H1 (cell line): ENCODE data around the gene DGKH. TPM values are rescaled to one million over a fixed set of nuclear protein-coding genes. Genes with fewer than 3 reads are reported as not detected.

Source experiments
- CTCF ChIA-PET: fragments of 300-600 bp; sonication (Branson Sonifier 250); formaldehyde crosslinking; loops from one replicate; lab custom pipeline; 2021; ENCODE audit not compliant: partially characterized antibody; lab: Charles Lee
- POLR2A ChIA-PET: fragments of 300-600 bp; sonication (Branson Sonifier 250); formaldehyde crosslinking; loops from one replicate; lab custom pipeline; 2021; ENCODE audit warnings: inconsistent platforms; ENCODE audit not compliant: partially characterized antibody; lab: Charles Lee
- DNase-seq, 2 experiments: peaks; one replicate each; pipeline versions ENCODE4 v3.0.0 to v3.0.0-alpha.2; 2010 to 2022; ENCODE audit warnings: low spot score in 2 of 2, low read depth in 1 of 2, mixed read lengths in 1 of 2
- FAIRE-seq: peaks from 2 replicates; lab custom pipeline; 2011; peaks lifted over from hg19 to GRCh38; lab: Jason Lieb, UNC
- H2AFZ ChIP-seq: 2 replicates; pipeline ENCODE4 v1.8.1; 2012; ENCODE audit warnings: low read length, inconsistent platforms
- H2AK5ac ChIP-seq: 2 replicates; pipeline ENCODE4 v1.6.1; 2013; ENCODE audit warnings: low read depth, low read length
- H2BK120ac ChIP-seq: replicated peaks from 2 replicates; pipeline ENCODE3; 2013; ENCODE audit warnings: low read depth, low read length, inconsistent platforms
- H2BK12ac ChIP-seq: 2 replicates; pipeline ENCODE4 v1.6.1; 2013; ENCODE audit warnings: low read depth, low read length
- H2BK15ac ChIP-seq: 2 replicates; pipeline ENCODE4 v1.6.1; 2013; ENCODE audit warnings: low read length
- H2BK20ac ChIP-seq: 2 replicates; pipeline ENCODE4 v1.6.1; 2013; ENCODE audit warnings: low read length
- H2BK5ac ChIP-seq: 2 replicates; pipeline ENCODE4 v1.6.1; 2013; ENCODE audit warnings: low read depth, low read length
- H3K14ac ChIP-seq: 2 replicates; pipeline ENCODE4 v1.6.1; 2013; ENCODE audit warnings: inconsistent platforms; ENCODE audit not compliant: insufficient read length
- H3K18ac ChIP-seq: 2 replicates; pipeline ENCODE4 v1.6.1; 2013; ENCODE audit warnings: low read length; ENCODE audit errors: extremely low read depth
- H3K23ac ChIP-seq: 2 replicates; pipeline ENCODE4 v1.6.1; 2013; ENCODE audit warnings: inconsistent platforms; ENCODE audit not compliant: insufficient read length
- H3K23me2 ChIP-seq: 2 replicates; pipeline ENCODE4 v1.6.1; 2013; ENCODE audit warnings: low read depth, low read length
- H3K27ac ChIP-seq: 2 replicates; pipeline ENCODE4 v1.6.1; 2011; ENCODE audit warnings: low read depth, low read length, inconsistent platforms
- H3K27me3 ChIP-seq, 4 experiments: replicated peaks in 1 of 4; 1 replicate in 1 of 4; 2 replicates in 3 of 4; pipeline versions ENCODE4 v1.6.1 to v1.8.1; 2011 to 2013; ENCODE audit warnings: low read length in 3 of 4, mild to moderate bottlenecking in 3 of 4, inconsistent platforms in 2 of 4, mixed read lengths in 2 of 4, moderate library complexity in 1 of 4; ENCODE audit not compliant: control insufficient read depth in 3 of 4, insufficient read depth in 3 of 4; ENCODE audit errors: extremely low read depth in 1 of 4
- H3K36me3 ChIP-seq, 4 experiments: 2 replicates each; pipeline versions ENCODE4 v1.6.1 to v1.8.1; 2011 to 2013; ENCODE audit warnings: mild to moderate bottlenecking in 4 of 4, low read length in 3 of 4, moderate library complexity in 2 of 4, control low read depth in 1 of 4, inconsistent platforms in 1 of 4; ENCODE audit not compliant: insufficient read depth in 4 of 4, control insufficient read depth in 2 of 4
- H3K4ac ChIP-seq: replicated peaks from 2 replicates; pipeline ENCODE3; 2013; ENCODE audit warnings: low read length, low read depth, mixed read lengths, inconsistent platforms; ENCODE audit not compliant: insufficient read length
- H3K4me1 ChIP-seq, 4 experiments: replicated peaks in 1 of 4; 1 replicate in 1 of 4; 2 replicates in 3 of 4; pipeline versions ENCODE4 v1.6.1 to v1.8.1; 2011 to 2013; ENCODE audit warnings: low read length in 3 of 4, inconsistent platforms in 2 of 4, mixed read lengths in 1 of 4; ENCODE audit not compliant: insufficient read depth in 4 of 4, control insufficient read depth in 3 of 4
- H3K4me2 ChIP-seq, 2 experiments: 2 replicates each; pipeline versions ENCODE4 v1.6.1 to v1.8.1; 2011 to 2013; ENCODE audit warnings: low read depth in 2 of 2, low read length in 2 of 2, control low read depth in 1 of 2, inconsistent platforms in 1 of 2, mild to moderate bottlenecking in 1 of 2; ENCODE audit not compliant: insufficient read depth in 1 of 2
- H3K4me3 ChIP-seq, 4 experiments: fragments of 200-600, 300-600 bp in 1 of 4; sonication (generic), shearing (Covaris generic), sonication (Bioruptor Twin) in 1 of 4; 2 replicates each; pipeline versions ENCODE4 v1.5.1 to v1.8.1; 2011 to 2016; ENCODE audit warnings: low read length in 4 of 4, low read depth in 3 of 4, control low read depth in 2 of 4, inconsistent platforms in 2 of 4, mild to moderate bottlenecking in 2 of 4, mixed read lengths in 1 of 4, moderate library complexity in 1 of 4; ENCODE audit not compliant: insufficient read depth in 2 of 4; ENCODE audit errors: extremely low read depth in 1 of 4
- H3K56ac ChIP-seq: replicated peaks from 2 replicates; pipeline ENCODE3; 2013; ENCODE audit warnings: low read depth, mild to moderate bottlenecking, mixed read lengths, low read length, inconsistent platforms; ENCODE audit not compliant: insufficient read length
- H3K79me1 ChIP-seq: 2 replicates; pipeline ENCODE4 v1.6.1; 2013; ENCODE audit warnings: low read depth, low read length, control low read depth
- H3K79me2 ChIP-seq, 2 experiments: 2 replicates each; pipeline versions ENCODE4 v1.6.1 to v1.8.1; 2012 to 2013; ENCODE audit warnings: low read length in 2 of 2, mild to moderate bottlenecking in 2 of 2, inconsistent platforms in 1 of 2; ENCODE audit not compliant: insufficient read depth in 2 of 2, control insufficient read depth in 1 of 2
- H3K9ac ChIP-seq, 4 experiments: replicated peaks in 1 of 4; 1 replicate in 1 of 4; 2 replicates in 3 of 4; pipeline versions ENCODE4 v1.6.1 to v1.8.1; 2011 to 2013; ENCODE audit warnings: low read depth in 3 of 4, low read length in 3 of 4, control low read depth in 2 of 4, mild to moderate bottlenecking in 2 of 4, moderate library complexity in 2 of 4, inconsistent platforms in 1 of 4; ENCODE audit errors: extremely low read depth in 1 of 4
- H3K9me3 ChIP-seq, 2 experiments: 2 replicates each; pipeline versions ENCODE4 v1.6.1 to v1.8.1; 2012 to 2013; ENCODE audit warnings: mild to moderate bottlenecking in 2 of 2, moderate library complexity in 2 of 2, control low read depth in 1 of 2, inconsistent platforms in 1 of 2, low read depth in 1 of 2, low read length in 1 of 2, mixed read lengths in 1 of 2; ENCODE audit not compliant: insufficient read depth in 2 of 2
- H4K20me1 ChIP-seq, 2 experiments: replicated peaks in 1 of 2; 2 replicates each; pipeline versions ENCODE3 to v1.8.1; 2011 to 2013; ENCODE audit warnings: inconsistent platforms in 2 of 2, low read length in 2 of 2, mild to moderate bottlenecking in 1 of 2; ENCODE audit not compliant: insufficient read depth in 2 of 2, control insufficient read depth in 1 of 2
- H4K5ac ChIP-seq: 2 replicates; pipeline ENCODE4 v1.6.1; 2013; ENCODE audit warnings: low read length, low read depth, mixed read lengths, inconsistent platforms; ENCODE audit not compliant: insufficient read length
- H4K8ac ChIP-seq: 2 replicates; pipeline ENCODE4 v1.8.0; 2013; ENCODE audit warnings: mild to moderate bottlenecking, moderate library complexity, low read length, inconsistent platforms; ENCODE audit not compliant: insufficient read depth; ENCODE audit errors: extremely low read depth
- H4K91ac ChIP-seq: replicated peaks from 2 replicates; pipeline ENCODE3; 2013; ENCODE audit warnings: low read length, mixed read lengths, inconsistent platforms; ENCODE audit not compliant: insufficient read length
- BRCA1 ChIP-seq: IDR thresholded peaks from 2 replicates; pipeline ENCODE4 v1.6.1; 2012; ENCODE audit warnings: low read depth, low read length, improper control_type of control experiment
- CREB1 ChIP-seq: IDR thresholded peaks from 2 replicates; pipeline ENCODE4 v1.6.1; 2012; ENCODE audit warnings: inconsistent platforms
- E2F6 ChIP-seq: IDR thresholded peaks from 2 replicates; pipeline ENCODE4 v1.6.1; 2012; ENCODE audit warnings: inconsistent platforms
- EP300 ChIP-seq, 2 experiments: IDR thresholded peaks; 1 replicate in 1 of 2; 2 replicates in 1 of 2; pipeline ENCODE4 v1.6.1; 2011 to 2012; ENCODE audit warnings: low read depth in 2 of 2, low read length in 2 of 2, mild to moderate bottlenecking in 2 of 2, borderline replicate concordance in 1 of 2, inconsistent platforms in 1 of 2, moderate library complexity in 1 of 2
- HDAC2 ChIP-seq, 2 experiments: fragments of 300-600 bp in 1 of 2; sonication (generic) in 1 of 2; IDR thresholded peaks; 2 replicates each; pipeline ENCODE4 v1.6.1; 2011 to 2012; ENCODE audit warnings: low read depth in 2 of 2, low read length in 2 of 2, mild to moderate bottlenecking in 2 of 2, moderate library complexity in 2 of 2, borderline replicate concordance in 1 of 2, inconsistent platforms in 1 of 2
- NRF1 ChIP-seq: IDR thresholded peaks from 2 replicates; pipeline ENCODE4 v1.6.1; 2011; ENCODE audit warnings: mild to moderate bottlenecking, low read depth, low read length, improper control_type of control experiment
- POLR2A ChIP-seq, 2 experiments: IDR thresholded peaks; 1 replicate in 1 of 2; 2 replicates in 1 of 2; pipeline ENCODE4 v1.6.1; 2011; ENCODE audit warnings: low read depth in 2 of 2, low read length in 2 of 2, mild to moderate bottlenecking in 2 of 2; ENCODE audit errors: control extremely low read depth in 1 of 2
- RBBP5 ChIP-seq: IDR thresholded peaks from 2 replicates; pipeline ENCODE4 v1.7.1; 2012; ENCODE audit warnings: low read depth, mild to moderate bottlenecking, inconsistent platforms, low read length, moderate library complexity, borderline replicate concordance
- RNF2 ChIP-seq: fragments of 200-900, 300-1000 bp; sonication (generic); IDR thresholded peaks from 2 replicates; pipeline ENCODE4 v1.7.1; 2016; ENCODE audit warnings: borderline replicate concordance, low read depth, mild to moderate bottlenecking, antibody characterized with exemption, low read length; ENCODE audit not compliant: poor library complexity, severe bottlenecking; ENCODE audit errors: missing control alignments
- RXRA ChIP-seq: IDR thresholded peaks from 2 replicates; pipeline ENCODE4 v1.6.1; 2011; ENCODE audit warnings: low read depth, mild to moderate bottlenecking, low read length, moderate library complexity; ENCODE audit not compliant: insufficient read depth
- SIX5 ChIP-seq: IDR thresholded peaks from 2 replicates; pipeline ENCODE4 v1.6.1; 2011; ENCODE audit warnings: mild to moderate bottlenecking, low read depth, low read length
- SP2 ChIP-seq: IDR thresholded peaks from 2 replicates; pipeline ENCODE4 v1.6.1; 2012; ENCODE audit warnings: mild to moderate bottlenecking, low read length, inconsistent platforms
- TCF12 ChIP-seq: IDR thresholded peaks from 2 replicates; pipeline ENCODE4 v1.6.1; 2011; ENCODE audit warnings: low read depth, mild to moderate bottlenecking, low read length
- TEAD4 ChIP-seq: IDR thresholded peaks from 2 replicates; pipeline ENCODE4 v1.6.1; 2012; ENCODE audit warnings: low read depth, low read length, inconsistent platforms, mixed read lengths
- WGBS, 2 experiments: shearing (Covaris generic) in 1 of 2; methylation state at CpG; one replicate each; pipeline versions ENCODE4 v1.1.6 to v1.1.7; 2013 to 2015; ENCODE audit warnings: low lambda C conversion rate in 2 of 2, mixed read lengths in 2 of 2, inconsistent platforms in 1 of 2, low coverage in 1 of 2, missing lambda C conversion rate in 1 of 2; ENCODE audit not compliant: insufficient replicate concordance in 2 of 2, insufficient coverage in 1 of 2, insufficient read length in 1 of 2; ENCODE audit errors: extremely low coverage in 1 of 2, missing lambda C conversion rate in 1 of 2; 5-methylcytosine and 5-hydroxymethylcytosine counted together
- polyA plus RNA-seq, 7 experiments: library from polyadenylated mRNA; depleted of rRNA in 3 of 7; stranded (reverse) in 5 of 7; unstranded in 2 of 7; fragments of >200 nt in 5 of 7; fragments of 200-250 nt in 2 of 7; gene quantifications; 1 replicate in 5 of 7; 2 replicates in 1 of 7; 4 replicates in 1 of 7; pipeline versions ENCODE4 v1.2.1 to v1.2.3, GENCODE V29; 2011 to 2013; ENCODE audit warnings: missing spikeins in 2 of 7, mixed read lengths in 2 of 7
- total RNA-seq: library from RNA; stranded (reverse); fragmentation: NEBNext Ultra II Directional; extraction: Animal tissue kit (Norgen Biotek cat#: 25700); gene quantifications from 2 replicates; pipeline ENCODE4 v1.2.1, GENCODE V29; 2021

The DGKH gene
- total and polyA plus RNA-seq, 2 of the 8 experiments (the other 6 are each of a cell fraction or from before 2014, with no cell fraction given) = 2.1 to 7.9 TPM

- Histone ChIP-seq H2BK12ac (no peak overlapping the region), H3K27ac (no peak overlapping the region), H4K20me1 (no peaks in the 10 kb centered on the region), H3K36me3 (no peaks in the 10 kb centered on the region), H3K23ac (no peak overlapping the region), H2BK5ac (no peak overlapping the region), H2BK15ac (no peak overlapping the region), H4K5ac (no peak overlapping the region), H3K4me2 (no peak overlapping the region), H3K79me2 (peaks cover 1 to 96% of the 10 kb centered on the region in 2 experiments; a peak in 3 of 4 replicates), H4K8ac (no peak overlapping the region), H3K79me1 (peaks cover 3% of the 10 kb centered on the region; the same call in 1 of the 2 replicates), H3K4me3 (no peak overlapping the region), H3K18ac (no peak overlapping the region), H3K4me1 (peaks cover 0 to 18% (median 8%) of the 10 kb centered on the region in 4 experiments; a peak in 4 of 7 replicates), H3K27me3 (no peaks in the 10 kb centered on the region), H3K9ac (no peak overlapping the region), H3K23me2 (no peaks in the 10 kb centered on the region), H3K9me3 (no peaks in the 10 kb centered on the region), H2AK5ac (no peak overlapping the region), H2AFZ (no peak overlapping the region), H2BK20ac (no peak overlapping the region), H3K14ac (no peak overlapping the region), H3K4ac (no peak overlapping the region), H4K91ac (no peak overlapping the region), H3K56ac (no peak overlapping the region), H2BK120ac (no peak overlapping the region)
- ChIA-PET CTCF (no interaction called here), POLR2A (interaction anchor here (1.3 kb wide), 1 partner anchor 9 kb away, joined by 8 read pairs; the partner anchor contains the start of gene AKAP11)
- FAIRE-seq = no peak
- no peak for DNase-seq
- 95 to 100% methylated on average over 1 to 2 of the region's 2 CpGs for WGBS, 2 experiments
- no peak for TF ChIP-seq POLR2A (IDR thresholded peaks at IDR 0.05; ENCODE audit: control extremely low read depth in 1 of 2, low read depth in 2 of 2, low read length in 2 of 2)
- TF ChIP-seq TEAD4 = no peak
- TF ChIP-seq CREB1 = no peak
- TF ChIP-seq NRF1 = no peak
- no peak for TF ChIP-seq EP300 (IDR thresholded peaks at IDR 0.05; ENCODE audit: borderline replicate concordance in 1 of 2, low read depth in 2 of 2, low read length in 2 of 2)
- no peak for TF ChIP-seq SP2
- TF ChIP-seq RXRA = no peak
- no peak for TF ChIP-seq SIX5
- TF ChIP-seq RNF2 = no peak
- TF ChIP-seq TCF12 = no peak
- no peak for TF ChIP-seq BRCA1
- no peak for TF ChIP-seq HDAC2 (IDR thresholded peaks at IDR 0.05; ENCODE audit: borderline replicate concordance in 1 of 2, low read depth in 2 of 2, low read length in 2 of 2)
- no peak for TF ChIP-seq E2F6
- no peak for TF ChIP-seq RBBP5
Measured at GRCh38 chr13:42280537-42280936, 232.1 kb downstream of the DGKH start.
